GM18870 (cell line): ENCODE results near the gene FAM107B.
"Not testable (repeated sequence)": the region's sequence is repeated elsewhere in the genome, so short reads cannot be mapped to it uniquely, and the experiment has no call there.

ENCODE experiments used
- ATAC-seq: cut with Tn5 transposase; IDR thresholded peaks from one replicate; pipeline ENCODE4 v1.9.1; 2021; ENCODE audit warnings: moderate library complexity; ENCODE audit not compliant: unreplicated experiment

Gene FAM107B

DNA sequence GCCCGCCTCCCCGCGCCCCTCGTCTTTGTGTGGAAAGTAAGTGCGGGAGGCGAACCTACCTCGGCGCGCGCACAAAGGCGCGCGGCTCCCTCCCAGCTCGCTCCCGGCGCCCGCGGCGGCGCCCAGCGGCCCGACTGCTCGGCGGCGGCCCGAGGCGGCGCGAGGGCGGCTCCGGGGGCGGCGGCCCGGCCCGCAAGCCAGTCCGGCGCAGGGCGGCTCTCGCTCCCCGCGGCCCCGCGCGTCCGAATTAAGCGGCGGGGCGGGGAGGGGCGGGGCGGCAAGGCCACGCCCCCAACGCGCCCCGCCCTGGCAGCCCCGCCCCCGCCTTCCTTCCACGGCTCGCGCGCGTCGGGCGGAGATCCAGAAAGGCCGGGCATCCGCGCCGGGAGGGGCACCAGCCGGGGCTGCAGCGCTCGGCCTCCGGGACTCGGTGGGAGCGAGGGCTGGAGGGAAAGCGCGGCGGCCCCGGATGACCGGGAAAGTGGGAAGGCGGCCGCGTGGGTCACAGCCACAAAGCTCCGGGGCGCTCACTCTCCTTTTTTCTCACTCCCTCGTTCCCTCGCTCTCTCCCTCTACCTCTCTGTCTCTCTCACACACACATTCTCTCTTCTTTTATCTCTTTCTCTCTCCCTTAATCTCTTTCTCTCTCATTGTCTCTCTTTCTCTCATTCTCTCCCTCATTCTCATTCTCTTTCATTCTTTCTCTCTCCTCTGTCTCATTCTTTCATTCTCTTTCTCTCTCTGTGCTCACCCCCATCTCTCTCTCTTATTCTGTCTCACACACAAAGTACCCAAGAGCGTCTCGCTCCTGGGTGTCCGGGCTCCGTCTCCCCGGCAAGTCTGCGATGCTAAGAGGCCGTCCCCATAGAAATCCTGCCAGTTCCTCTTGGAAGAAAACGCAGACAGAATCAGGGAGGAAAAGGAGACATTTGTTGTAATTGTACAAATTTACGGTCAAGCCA lies 170.2 kb downstream of the FAM107B start:
- ATAC-seq, result no peak

- ATAC-seq, result no peak
Observed at GRCh38 chr10:14603534-14604102, 171.1 kb downstream of the FAM107B start.

DNA sequence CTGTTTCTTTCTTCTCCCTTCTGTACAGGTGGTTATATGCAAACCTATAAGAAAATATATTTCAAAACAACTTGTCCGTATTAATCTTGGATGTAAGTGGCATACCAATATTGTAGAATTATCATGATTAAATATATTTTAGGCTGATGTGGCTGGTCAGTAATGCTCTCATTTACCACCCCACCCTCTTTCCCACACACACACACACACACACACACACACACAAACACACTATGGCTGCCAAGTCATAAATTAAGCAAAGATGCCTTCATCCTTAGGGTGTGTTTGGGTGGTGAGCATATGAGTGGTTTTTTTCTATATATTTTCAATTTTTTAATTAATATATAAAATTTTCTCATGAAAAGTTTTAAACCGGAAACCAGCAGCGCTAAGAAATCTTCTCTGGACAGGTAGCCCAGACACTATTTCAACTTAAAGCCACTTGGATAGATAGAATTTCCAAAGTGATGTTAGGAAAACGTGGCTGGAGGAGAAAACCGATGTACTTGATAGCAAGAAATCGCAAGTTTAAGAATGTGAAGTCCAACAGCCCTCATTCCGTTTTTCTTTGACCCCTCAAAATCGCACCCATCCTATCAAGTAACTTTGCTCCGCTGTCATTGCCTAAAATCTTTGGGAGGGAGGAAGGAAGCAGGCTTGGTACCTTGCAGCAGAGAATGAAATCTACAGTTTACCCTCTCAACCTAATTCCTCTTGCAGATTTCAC lies 171.7 kb downstream of the FAM107B start:
- no peak for ATAC-seq

- peak; percentile 42 for ATAC-seq
Observed at GRCh38 chr10:14601872-14602725, 172.6 kb downstream of the FAM107B start.

- ATAC-seq, result no peak
Observed at GRCh38 chr10:14601326-14601725, 173.4 kb downstream of the FAM107B start.

DNA sequence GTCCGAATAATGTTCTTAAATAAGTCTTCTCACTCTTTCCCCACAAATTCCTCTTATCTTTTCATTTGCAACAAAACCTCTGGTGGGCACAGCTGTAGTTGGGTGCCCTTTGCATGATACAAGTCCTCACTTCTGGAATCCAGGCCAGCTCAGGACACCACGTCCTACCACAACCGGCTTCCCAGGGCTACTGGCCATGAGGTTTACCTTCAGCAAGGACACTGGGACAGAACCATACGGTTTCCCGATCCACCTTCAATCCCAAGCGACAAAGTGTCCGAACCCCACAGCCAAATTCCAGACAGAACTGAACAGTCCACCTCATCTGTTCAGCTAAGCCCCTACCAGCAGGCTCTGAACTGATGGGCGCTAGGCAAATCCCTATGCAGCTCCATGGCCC lies 174.6 kb downstream of the FAM107B start:
- no peak for ATAC-seq

GRCh38 chr10:14598809-14599764 lies 175.6 kb downstream of the FAM107B start:
- ATAC-seq, result no peak

DNA sequence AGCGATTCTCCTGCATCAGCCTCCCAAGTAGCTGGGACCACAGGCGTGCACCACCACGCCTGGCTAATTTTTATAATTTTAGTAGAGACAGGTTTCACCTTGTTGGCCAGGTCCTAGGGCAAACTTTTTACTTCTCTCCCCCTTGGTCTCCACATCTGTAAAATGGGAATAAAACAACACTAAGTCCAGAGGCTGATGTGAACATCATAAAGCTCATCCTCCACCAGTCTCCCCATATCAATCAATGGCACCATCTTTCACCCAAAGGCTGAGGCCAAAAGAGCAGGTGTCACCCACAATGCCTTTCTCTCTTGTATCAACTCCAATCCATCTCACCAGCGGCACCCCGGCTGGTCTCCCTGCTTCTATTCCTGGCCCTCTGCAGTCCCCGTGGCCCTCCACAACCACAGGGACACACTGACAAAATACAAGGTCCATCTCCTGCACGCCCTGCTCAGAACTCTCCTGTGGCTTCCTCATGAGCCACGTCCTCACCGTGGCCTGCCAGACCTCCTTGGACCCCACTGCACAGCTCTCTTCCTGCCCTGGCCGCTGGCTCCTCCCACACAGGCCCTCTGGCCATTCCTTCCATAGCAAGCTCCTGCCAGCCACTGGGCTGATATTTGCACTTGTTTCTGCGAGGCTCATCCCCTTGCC lies 179.0 kb downstream of the FAM107B start:
- no peak for ATAC-seq

- no peak for ATAC-seq
Observed at GRCh38 chr10:14594878-14595525, 179.7 kb downstream of the FAM107B start.

DNA sequence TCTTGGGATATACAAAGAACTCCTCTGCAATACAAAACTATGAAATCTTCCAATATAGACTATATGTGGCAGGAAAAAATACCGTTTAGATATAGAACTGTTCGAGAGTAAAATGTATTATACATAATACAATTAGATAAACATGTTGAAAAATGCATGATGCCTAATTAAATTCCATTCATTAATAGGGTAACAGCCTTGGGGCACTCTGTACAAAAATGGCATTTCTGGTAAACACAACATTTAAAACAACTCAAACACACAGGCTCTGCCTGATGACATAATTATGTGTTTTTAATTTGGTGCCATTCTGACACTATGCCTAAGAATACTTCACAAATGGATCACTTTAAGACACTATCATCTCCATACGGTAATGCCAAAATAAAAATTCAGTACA lies 180.9 kb downstream of the FAM107B start:
- no peak for ATAC-seq

- no peak for ATAC-seq
Observed at GRCh38 chr10:14592566-14592965, 182.1 kb downstream of the FAM107B start.

GRCh38 chr10:14592026-14592425 lies 182.7 kb downstream of the FAM107B start:
- ATAC-seq, result no peak

GRCh38 chr10:14588938-14589294 lies 185.8 kb downstream of the FAM107B start:
- not testable (repeated sequence) for ATAC-seq

GRCh38 chr10:14588084-14588937 lies 186.4 kb downstream of the FAM107B start:
- peak; percentile 67 for ATAC-seq

DNA sequence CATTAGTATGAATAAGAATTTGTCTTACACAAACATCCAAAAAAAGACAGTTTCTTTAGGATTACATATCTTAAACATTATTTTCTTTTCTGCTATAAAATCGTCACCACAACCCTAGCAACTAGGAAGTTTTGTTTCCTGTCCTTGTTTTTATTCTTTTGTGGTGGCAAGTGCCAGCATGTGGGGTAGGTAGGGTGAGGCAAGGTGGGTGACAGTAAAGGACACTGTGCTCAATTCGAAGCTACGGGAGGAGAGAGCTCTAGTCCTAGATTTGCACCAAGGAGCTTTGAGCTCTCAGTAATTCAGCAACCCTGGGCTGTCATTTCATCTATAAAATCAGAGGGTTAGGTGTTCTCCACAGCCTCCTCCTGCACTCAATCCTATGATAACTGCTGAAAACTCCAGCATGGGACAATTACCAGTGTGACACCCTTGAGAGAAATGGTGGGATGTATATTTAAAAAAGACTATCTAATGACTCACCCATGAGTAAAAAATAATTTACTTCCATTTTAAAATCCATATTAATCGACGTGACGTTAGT lies 187.1 kb downstream of the FAM107B start:
- ATAC-seq, result no peak

DNA sequence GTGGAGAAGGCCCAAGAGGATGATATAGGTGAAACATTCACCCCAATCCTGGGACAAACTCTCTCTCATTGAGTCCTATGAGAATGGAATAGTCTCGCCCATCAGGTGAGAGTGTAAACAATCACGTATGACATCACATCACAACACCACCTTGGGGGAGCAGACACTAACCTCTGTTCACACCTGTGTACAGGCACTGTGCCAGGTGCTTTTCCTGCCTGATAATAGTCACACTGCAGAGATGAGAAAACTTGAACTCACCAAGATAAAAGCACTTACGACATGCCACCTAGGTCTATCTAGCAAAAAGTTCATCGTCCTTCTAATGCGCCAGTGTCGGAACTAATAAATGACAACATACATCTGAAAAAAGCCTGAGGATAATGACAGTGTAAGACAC lies 187.8 kb downstream of the FAM107B start:
- no peak for ATAC-seq
